ENCODE data around the gene ZDHHC7.

DNA sequence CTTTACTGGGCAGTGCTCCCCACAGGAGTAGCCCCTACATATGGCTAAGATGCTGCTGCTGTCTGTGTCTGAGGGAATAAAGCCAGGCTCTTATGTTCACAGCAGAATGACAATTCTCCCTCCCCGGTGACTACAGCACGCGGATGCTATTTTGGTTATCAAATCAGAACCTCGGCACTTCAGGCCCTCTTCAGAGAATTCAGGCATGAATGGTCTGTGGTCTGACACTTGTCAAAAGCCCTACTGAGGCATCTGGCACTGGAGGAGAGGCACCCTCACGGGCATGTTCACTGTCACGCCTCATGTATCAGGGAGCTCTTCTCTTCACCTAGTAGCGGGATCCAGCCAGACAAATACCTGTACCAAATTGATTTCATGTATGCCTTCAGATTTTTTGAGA lies 46.6 kb upstream of the ZDHHC7 start:
- TF ChIP-seq, protein P1, sequence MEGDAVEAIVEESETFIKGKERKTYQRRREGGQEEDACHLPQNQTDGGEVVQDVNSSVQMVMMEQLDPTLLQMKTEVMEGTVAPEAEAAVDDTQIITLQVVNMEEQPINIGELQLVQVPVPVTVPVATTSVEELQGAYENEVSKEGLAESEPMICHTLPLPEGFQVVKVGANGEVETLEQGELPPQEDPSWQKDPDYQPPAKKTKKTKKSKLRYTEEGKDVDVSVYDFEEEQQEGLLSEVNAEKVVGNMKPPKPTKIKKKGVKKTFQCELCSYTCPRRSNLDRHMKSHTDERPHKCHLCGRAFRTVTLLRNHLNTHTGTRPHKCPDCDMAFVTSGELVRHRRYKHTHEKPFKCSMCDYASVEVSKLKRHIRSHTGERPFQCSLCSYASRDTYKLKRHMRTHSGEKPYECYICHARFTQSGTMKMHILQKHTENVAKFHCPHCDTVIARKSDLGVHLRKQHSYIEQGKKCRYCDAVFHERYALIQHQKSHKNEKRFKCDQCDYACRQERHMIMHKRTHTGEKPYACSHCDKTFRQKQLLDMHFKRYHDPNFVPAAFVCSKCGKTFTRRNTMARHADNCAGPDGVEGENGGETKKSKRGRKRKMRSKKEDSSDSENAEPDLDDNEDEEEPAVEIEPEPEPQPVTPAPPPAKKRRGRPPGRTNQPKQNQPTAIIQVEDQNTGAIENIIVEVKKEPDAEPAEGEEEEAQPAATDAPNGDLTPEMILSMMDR (conservative IDR thresholded peaks at IDR 0.05 in 1 of 2, IDR thresholded peaks at IDR 0.05 in 1 of 2; ENCODE audit: low read depth in 1 of 2, low read length in 2 of 2), result no peak
- TF ChIP-seq EZH2 (IDR thresholded peaks at IDR 0.05; ENCODE audit: low read length, missing control alignments), result no peak
